Activated gamma-delta T cell (primary cell): ENCODE results near the gene SMYD5.
A peak's percentile ranks its signal among the peaks of the same experiment; 100 is the strongest.

Source experiments
- DNase-seq: peaks from one replicate; lab custom pipeline; 2025; lab: John Stamatoyannopoulos, UW

Gene SMYD5

GRCh38 chr2:73205611-73206010 is 8.4 kb upstream of the SMYD5 start:
- no peak for DNase-seq

- DNase-seq: no peak
These were observed 5.8 kb upstream of the SMYD5 start for GRCh38 chr2:73208258-73208657.

- DNase-seq: no peak
These were observed 4.0 kb upstream of the SMYD5 start for GRCh38 chr2:73210019-73210418.

DNA sequence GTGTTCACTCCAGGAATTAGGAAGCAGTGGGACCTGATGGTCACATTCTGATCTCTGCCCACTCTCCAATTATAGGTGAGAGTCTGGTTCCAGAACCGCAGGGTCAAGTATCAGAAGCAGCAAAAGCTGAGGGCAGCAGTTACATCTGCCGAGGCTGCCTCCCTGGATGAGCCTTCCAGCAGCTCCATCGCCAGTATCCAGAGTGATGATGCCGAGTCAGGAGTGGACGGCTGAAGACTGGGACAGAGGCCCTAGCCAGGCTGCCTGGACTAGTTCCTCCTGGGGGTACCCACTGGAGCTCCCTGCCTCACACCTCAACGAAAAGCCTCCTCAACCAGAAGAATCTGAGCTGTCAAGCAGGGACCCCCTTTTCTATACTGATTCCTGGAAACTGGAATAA is 3.3 kb upstream of the SMYD5 start:
- DNase-seq: no peak

DNA sequence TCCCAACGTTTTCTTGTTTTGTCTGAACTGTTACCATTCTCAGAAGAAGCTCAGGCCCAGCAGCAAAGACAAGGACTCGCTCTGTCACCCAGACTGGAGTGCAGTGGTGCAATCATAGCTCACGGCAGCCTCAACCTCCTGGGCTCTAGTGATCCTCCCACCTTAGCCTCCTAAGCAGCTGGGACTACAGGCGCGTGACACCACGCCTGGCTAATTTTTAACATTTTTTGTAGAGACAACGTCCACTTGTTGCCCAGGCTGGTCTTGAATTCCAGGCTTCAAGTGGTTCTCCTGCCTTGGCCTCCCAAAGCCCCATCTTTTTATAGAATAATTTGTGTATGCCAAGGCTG is 2.0 kb upstream of the SMYD5 start:
- DNase-seq: no peak

DNA sequence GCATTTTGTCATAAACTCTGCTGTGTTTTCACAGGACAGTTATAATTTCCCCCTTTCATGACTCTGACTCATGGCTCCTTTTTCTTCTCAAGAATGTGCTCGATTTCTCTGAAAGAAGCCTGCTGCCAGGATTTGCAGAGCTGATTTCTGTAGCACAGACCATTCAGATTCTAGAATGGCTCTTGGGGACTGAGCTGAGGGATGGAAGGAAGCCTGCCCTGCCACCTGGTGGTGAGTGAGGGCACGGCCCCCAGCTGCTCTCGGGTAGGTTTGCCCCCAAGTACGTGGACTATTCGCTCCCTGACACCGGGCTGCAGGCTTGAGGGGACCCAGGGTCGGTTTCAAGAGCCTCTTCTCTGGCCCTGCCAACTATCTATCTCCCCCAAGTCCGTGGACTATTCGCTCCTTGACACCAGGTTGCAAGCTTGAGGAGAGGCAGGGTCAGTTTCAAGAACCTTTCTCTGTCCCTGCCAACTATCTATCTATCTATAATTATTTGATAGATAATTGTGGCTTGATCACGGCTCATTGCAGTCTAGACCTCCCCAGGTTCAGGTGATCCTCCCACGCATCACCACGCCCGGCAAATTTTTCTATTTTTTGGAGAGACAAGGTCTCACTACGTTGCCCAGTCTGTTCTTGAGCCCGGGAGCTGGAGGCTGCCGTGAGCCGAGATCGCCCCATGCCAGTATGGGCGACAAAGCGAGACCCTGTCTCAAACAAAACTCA is 1.4 kb upstream of the SMYD5 start:
- DNase-seq: peak; percentile 16

GRCh38 chr2:73215254-73215653 is 1.2 kb downstream of the SMYD5 start:
- DNase-seq: no peak

DNA sequence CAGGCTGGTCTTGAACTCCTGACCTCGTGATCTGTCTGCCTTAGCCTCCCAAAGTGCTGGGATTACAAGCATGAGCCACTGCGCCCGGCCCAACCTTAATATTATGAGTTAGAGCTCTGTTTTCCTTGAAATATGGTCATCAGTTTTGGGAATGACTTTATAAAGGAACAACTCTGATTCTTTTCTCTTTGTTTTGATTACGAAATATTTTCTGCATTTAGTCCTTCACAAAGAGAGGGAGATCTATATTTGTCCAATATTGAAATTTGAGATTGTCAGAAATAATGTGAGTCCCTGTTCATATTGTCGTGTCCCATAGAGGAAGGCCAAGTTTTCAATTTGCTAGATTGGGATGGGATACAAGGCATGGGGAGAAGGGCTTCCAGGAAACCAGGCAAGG is 3.1 kb downstream of the SMYD5 start:
- no peak for DNase-seq

DNA sequence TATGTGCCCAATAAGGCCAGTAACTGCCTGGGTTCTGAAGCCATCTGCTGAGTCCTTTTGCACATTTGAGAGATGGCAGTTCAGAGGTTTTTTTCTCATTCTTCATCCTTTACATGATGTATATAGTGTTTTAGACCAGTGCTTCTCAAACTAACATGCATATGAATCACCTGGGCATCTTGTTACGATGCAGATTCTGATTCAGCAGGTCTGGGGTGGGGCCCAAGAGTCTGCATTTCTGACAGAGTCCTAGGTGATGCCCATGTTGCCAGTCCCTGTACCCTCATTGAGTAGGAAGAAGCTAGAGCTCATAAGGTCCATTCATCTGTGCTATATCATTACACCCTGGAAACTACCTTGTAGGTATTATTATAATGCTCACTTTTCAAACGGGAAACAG is 3.8 kb downstream of the SMYD5 start:
- no peak for DNase-seq

- no peak for DNase-seq
These were observed 4.3 kb downstream of the SMYD5 start for GRCh38 chr2:73218298-73218697.

DNA sequence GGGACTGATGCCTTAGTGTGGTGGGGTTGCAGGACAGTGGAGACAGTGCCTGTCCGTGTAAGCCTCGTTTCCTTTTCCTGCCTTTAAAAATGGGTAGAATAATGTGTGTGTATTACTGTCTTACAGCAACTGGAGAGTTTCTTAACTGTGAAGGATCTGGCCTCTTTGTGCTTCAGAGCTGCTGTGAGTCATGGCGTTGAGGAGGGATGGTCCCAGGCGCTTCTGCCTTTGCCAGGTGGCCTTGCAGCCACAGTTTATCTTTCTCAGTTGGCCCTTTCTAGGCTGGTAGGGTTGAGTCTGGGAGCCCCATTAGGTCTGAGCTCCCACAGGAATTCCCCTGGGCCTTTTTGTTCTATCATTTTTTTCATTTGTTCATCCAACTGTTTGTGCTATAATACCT is 9.8 kb downstream of the SMYD5 start:
- DNase-seq: no peak

GRCh38 chr2:73225513-73226360 is 11.7 kb downstream of the SMYD5 start:
- DNase-seq: no peak

DNA sequence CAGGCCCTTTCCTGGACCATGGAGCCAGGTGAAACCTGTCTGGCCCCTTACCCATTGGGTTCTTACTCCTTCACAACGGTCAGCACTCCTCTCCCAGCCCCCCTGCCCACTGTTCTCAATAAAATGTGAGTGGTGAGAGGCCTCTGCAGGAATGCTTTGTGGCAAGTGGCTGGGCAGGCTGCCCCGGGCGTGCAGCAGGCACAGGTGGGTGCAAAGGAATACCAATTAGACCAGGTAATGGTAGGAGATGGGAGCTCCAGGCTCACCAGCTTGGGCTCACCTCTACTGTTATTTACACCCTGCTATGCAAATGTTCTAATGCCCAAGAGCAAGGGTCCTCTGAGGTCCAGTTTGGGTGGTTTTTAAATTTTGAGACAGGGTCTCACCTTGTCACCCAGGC is 13.0 kb downstream of the SMYD5 start:
- no peak for DNase-seq

- no peak for DNase-seq
These were observed 14.6 kb downstream of the SMYD5 start for GRCh38 chr2:73228631-73229030.

DNA sequence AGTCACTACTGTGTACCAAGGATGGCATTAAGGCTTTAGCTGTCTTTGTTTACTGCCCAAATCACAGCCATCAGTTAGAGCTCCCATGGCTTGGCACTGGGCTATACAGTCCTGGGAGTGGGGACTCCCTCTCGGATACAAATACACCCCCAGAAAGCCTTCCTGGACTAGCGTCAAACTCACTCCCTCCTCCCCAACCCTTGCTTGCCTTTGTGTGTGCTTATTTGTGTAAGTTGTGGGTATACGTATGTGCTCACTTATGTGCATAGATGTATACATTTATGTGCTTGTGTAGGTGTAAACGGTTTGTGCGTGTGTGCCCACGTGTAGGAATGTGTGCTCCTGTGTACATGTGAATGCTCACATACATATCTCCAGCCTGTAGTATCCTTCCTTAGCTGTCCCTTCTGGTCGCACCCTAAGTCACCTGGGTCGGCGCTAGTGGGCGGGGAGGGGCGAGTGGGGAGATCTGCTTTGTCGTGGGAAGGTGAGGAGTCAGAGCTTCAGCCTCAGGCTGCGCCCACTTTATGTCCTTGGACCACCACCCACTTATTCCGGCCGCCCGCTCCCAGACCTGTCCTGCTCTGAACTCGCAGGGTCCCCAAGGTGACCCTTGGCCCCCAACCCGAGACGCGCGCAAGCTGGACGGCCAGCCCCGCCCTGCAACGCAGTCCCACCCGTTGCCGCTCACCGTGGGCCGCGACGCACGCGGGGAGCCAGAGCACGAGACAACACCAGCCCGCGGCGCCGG is 18.5 kb downstream of the SMYD5 start:
- no peak for DNase-seq

- DNase-seq: peak; percentile 88
These were observed 19.3 kb downstream of the SMYD5 start, which contains the start of gene PRADC1 for GRCh38 chr2:73233154-73233931. TSS of gene PRADC1 (minus strand) at chr2:73233239. CDS start at chr2:73233160, 79 bp downstream.

GRCh38 chr2:73233932-73234832 is 20.1 kb downstream of the SMYD5 start, which contains the start of gene CCT7:
TSS of gene CCT7 (plus strand) at chr2:73234308. CDS start at chr2:73234379, 71 bp downstream.
- DNase-seq: peak; percentile 65

GRCh38 chr2:73235315-73236028 is 21.4 kb downstream of the SMYD5 start:
- no peak for DNase-seq

- no peak for DNase-seq
These were observed 23.1 kb downstream of the SMYD5 start for GRCh38 chr2:73237168-73237567.

DNA sequence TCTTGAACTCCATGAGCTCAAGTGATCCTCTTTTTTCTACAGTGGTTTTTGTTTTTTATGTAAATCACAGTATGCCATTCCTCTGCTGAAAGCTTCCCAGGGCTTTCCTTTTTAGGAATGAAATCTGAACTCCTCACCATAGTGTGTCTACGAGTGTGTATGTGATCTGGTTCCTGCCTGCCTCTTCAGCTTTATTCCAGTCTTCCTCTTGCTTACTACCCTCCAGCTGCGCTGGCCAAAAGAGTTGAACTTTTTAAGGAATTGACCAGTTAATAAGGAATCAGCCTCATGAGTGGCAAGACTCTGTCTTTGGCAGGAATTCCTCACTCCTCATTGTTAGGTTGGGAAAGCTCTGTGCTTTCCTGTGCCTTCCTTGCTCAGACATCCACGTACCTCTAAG is 24.1 kb downstream of the SMYD5 start:
- no peak for DNase-seq
